ENCODE measurements around the gene TENM4. TPM values are rescaled to one million over a fixed set of nuclear protein-coding genes. Genes with fewer than 3 reads are reported as not detected.

Gene TENM4
- total RNA-seq, 4 donors from 2014 or later = 4.0 to 14.6 (median 4.5) TPM

- TF ChIP-seq CTCF (IDR thresholded peaks at IDR 0.05; ENCODE audit: low read depth) = no peak
Observed at GRCh38 chr11:78954696-78955095, 486.1 kb downstream of the TENM4 start.

- no peak for TF ChIP-seq CTCF (IDR thresholded peaks at IDR 0.05; ENCODE audit: low read depth)
Observed at GRCh38 chr11:78954261-78954660, 486.6 kb downstream of the TENM4 start.

- TF ChIP-seq CTCF (IDR thresholded peaks at IDR 0.05; ENCODE audit: low read depth) = no peak
Observed at GRCh38 chr11:78952890-78953289, 487.9 kb downstream of the TENM4 start.

- no peak for TF ChIP-seq CTCF (IDR thresholded peaks at IDR 0.05; ENCODE audit: low read depth)
Observed at GRCh38 chr11:78952175-78952574, 488.7 kb downstream of the TENM4 start.

GRCh38 chr11:78949976-78950690, 490.7 kb downstream of the TENM4 start:
- no peak for TF ChIP-seq CTCF (IDR thresholded peaks at IDR 0.05; ENCODE audit: low read depth)

- TF ChIP-seq CTCF (IDR thresholded peaks at IDR 0.05; ENCODE audit: low read depth) = no peak
Observed at GRCh38 chr11:78946945-78947902, 493.6 kb downstream of the TENM4 start.

- TF ChIP-seq CTCF (IDR thresholded peaks at IDR 0.05; ENCODE audit: low read depth) = no peak
Observed at GRCh38 chr11:78943841-78944240, 497.0 kb downstream of the TENM4 start.

Measured in subcutaneous adipose tissue (tissue), 4 donors.